GM23338 (cell line): ENCODE measurements around the gene AK2.

Experiments used
- EZH2 ChIP-seq: fragments of 200-600 bp; sonication (generic); IDR thresholded peaks from one replicate; pipeline ENCODE4 v1.8.0; 2017; ENCODE audit warnings: antibody characterized with exemption, mild to moderate bottlenecking, low read depth; ENCODE audit not compliant: unreplicated experiment
- TF ChIP-seq, protein P1 (sequence below): IDR thresholded peaks from one replicate; pipeline ENCODE4 v1.6.1; 2018; ENCODE audit warnings: antibody characterized with exemption; ENCODE audit not compliant: unreplicated experiment
- TF ChIP-seq, protein P2 (sequence below), 2 experiments: fragments of 200-600 bp in 1 of 2; sonication (generic) in 1 of 2; conservative IDR thresholded peaks; 2 replicates each; pipeline versions ENCODE4 v1.5.1 to v1.6.1; 2016 to 2017; ENCODE audit warnings: antibody characterized with exemption in 2 of 2, low read depth in 2 of 2, mild to moderate bottlenecking in 2 of 2, moderate library complexity in 1 of 2

GRCh38 chr1:33080373-33080772 lies 43.7 kb upstream of the AK2 start:
- TF ChIP-seq, protein P1, sequence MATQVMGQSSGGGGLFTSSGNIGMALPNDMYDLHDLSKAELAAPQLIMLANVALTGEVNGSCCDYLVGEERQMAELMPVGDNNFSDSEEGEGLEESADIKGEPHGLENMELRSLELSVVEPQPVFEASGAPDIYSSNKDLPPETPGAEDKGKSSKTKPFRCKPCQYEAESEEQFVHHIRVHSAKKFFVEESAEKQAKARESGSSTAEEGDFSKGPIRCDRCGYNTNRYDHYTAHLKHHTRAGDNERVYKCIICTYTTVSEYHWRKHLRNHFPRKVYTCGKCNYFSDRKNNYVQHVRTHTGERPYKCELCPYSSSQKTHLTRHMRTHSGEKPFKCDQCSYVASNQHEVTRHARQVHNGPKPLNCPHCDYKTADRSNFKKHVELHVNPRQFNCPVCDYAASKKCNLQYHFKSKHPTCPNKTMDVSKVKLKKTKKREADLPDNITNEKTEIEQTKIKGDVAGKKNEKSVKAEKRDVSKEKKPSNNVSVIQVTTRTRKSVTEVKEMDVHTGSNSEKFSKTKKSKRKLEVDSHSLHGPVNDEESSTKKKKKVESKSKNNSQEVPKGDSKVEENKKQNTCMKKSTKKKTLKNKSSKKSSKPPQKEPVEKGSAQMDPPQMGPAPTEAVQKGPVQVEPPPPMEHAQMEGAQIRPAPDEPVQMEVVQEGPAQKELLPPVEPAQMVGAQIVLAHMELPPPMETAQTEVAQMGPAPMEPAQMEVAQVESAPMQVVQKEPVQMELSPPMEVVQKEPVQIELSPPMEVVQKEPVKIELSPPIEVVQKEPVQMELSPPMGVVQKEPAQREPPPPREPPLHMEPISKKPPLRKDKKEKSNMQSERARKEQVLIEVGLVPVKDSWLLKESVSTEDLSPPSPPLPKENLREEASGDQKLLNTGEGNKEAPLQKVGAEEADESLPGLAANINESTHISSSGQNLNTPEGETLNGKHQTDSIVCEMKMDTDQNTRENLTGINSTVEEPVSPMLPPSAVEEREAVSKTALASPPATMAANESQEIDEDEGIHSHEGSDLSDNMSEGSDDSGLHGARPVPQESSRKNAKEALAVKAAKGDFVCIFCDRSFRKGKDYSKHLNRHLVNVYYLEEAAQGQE: no peak
- TF ChIP-seq, protein P2, sequence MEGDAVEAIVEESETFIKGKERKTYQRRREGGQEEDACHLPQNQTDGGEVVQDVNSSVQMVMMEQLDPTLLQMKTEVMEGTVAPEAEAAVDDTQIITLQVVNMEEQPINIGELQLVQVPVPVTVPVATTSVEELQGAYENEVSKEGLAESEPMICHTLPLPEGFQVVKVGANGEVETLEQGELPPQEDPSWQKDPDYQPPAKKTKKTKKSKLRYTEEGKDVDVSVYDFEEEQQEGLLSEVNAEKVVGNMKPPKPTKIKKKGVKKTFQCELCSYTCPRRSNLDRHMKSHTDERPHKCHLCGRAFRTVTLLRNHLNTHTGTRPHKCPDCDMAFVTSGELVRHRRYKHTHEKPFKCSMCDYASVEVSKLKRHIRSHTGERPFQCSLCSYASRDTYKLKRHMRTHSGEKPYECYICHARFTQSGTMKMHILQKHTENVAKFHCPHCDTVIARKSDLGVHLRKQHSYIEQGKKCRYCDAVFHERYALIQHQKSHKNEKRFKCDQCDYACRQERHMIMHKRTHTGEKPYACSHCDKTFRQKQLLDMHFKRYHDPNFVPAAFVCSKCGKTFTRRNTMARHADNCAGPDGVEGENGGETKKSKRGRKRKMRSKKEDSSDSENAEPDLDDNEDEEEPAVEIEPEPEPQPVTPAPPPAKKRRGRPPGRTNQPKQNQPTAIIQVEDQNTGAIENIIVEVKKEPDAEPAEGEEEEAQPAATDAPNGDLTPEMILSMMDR (conservative IDR thresholded peaks at IDR 0.05; ENCODE audit: low read depth in 2 of 2): no peak
- no peak for TF ChIP-seq EZH2
